GM21619 (cell line): ENCODE measurements around the gene DBN1.
A peak's percentile ranks its signal among the peaks of the same experiment; 100 is the strongest.

Source experiments
- ATAC-seq: cut with Tn5 transposase; IDR thresholded peaks from one replicate; pipeline ENCODE4 v1.9.1; 2021; ENCODE audit not compliant: unreplicated experiment

The DBN1 gene

GRCh38 chr5:177475563-177476427 is 2.4 kb upstream of the DBN1 start:
- ATAC-seq: no peak

- no peak for ATAC-seq
These were observed 1.6 kb upstream of the DBN1 start for GRCh38 chr5:177474846-177475562.

GRCh38 chr5:177474002-177474476 is 605 bp upstream of the DBN1 start:
- no peak for ATAC-seq

GRCh38 chr5:177472460-177473442 is 683 bp downstream of the DBN1 start:
- ATAC-seq: peak; percentile 49

GRCh38 chr5:177471610-177472356 is 1.7 kb downstream of the DBN1 start:
- ATAC-seq: no peak

GRCh38 chr5:177470759-177471536 is 2.5 kb downstream of the DBN1 start:
- ATAC-seq: no peak

DNA sequence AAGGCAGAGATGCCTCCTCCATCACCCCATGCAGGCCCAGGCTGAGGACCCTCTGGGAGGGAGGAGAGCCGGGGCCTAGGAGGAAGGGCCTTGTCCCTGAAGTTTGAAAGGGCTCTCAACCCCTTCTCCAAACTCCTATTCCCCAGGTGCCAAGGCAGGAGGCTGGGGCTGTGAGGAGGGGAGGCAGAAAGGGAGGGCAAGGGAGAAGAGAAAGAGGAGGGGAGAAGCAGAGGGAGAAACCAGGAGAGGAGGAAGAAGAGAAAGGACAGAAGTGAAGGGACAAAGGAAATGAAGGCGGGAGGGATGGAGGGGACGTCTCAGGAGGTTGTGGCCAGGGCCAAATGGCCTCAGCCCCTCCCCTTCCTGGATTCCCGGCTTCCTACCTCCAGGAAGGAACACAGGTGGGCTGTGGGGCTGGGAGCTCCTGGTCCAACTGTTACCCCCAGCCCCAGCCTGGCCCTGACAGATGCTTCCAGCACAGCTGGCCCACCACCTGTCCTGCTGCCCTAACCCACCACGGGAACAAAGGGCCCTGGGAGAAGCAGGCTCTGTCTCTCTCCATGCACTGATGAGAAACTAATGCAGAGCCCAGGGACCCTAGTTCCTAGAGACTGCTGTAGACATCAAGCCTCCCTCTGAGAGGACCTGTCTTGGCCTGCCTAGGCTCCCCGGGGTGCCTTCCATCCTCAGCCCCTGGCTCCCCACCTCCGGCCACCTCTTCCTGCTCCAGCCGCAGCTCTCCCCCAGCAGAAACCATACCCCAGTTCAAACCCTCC is 3.5 kb downstream of the DBN1 start:
- ATAC-seq: no peak

DNA sequence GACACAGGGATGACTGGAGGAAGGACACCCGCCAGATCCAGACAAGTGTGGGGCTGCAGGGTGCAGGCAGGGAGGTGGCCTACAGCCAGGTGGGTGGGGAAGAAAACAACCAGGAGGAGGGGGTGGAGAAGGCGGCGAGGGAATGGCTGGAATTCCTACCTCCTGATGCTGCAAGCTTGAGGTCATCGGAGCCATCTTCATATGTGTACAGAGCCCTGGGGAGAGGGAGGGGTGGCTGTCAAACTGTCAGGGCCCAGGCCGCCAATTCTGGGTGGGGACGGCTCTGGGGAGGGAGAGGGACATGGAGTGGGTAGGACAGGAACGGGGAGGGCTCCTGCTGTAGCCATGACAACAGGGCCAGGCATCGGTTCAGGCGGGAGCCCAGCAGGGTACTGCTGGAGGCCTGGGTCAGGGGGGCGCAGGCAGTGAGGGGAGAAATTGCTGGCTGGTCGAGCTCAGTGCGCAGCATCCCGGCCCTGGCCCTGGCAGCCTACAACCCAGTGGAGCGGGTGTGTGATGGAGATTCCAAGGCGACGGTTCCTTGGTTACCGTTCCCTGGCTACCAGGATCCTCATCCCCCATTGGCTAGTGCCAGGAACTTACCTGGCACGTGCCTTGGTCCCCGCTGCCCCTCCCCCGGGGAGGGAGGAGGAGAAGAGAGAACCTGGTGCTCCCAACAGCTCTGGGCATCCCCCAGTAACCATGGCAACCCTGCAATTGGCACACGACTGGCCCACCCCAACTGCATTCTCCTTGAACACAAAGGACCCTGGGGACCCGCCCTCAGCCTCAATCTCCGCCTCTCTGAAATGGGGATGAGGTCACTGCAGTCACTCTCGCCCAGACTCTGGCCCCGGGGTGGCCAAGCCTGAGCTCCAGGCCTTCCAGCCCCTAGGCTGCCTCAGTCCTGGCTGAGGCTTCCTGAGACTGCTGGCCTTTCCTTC is 4.5 kb downstream of the DBN1 start:
- ATAC-seq: no peak

GRCh38 chr5:177468329-177468684 is 5.1 kb downstream of the DBN1 start:
- no peak for ATAC-seq

- ATAC-seq: no peak
These were observed 6.0 kb downstream of the DBN1 start for GRCh38 chr5:177467436-177467835.

- no peak for ATAC-seq
These were observed 6.6 kb downstream of the DBN1 start for GRCh38 chr5:177466861-177467260.

DNA sequence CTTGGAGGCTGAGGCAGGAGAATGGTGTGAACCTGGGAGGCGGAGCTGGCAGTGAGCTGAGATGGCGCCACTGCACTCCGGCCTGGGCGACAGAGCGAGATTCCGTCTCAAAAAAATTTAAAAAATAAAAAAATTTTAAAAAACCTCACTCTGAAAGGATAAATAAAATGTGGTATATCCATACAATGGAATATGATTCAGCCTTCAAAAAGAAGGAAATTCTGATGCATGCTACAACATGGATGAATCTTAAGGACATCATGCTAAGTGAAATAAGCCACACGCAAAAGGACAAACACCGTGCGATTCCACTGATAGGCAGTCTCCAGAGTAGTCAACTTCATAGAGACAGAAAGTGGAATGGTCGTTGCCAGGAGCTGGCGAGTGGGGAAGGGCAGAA is 8.4 kb downstream of the DBN1 start:
- ATAC-seq: no peak

DNA sequence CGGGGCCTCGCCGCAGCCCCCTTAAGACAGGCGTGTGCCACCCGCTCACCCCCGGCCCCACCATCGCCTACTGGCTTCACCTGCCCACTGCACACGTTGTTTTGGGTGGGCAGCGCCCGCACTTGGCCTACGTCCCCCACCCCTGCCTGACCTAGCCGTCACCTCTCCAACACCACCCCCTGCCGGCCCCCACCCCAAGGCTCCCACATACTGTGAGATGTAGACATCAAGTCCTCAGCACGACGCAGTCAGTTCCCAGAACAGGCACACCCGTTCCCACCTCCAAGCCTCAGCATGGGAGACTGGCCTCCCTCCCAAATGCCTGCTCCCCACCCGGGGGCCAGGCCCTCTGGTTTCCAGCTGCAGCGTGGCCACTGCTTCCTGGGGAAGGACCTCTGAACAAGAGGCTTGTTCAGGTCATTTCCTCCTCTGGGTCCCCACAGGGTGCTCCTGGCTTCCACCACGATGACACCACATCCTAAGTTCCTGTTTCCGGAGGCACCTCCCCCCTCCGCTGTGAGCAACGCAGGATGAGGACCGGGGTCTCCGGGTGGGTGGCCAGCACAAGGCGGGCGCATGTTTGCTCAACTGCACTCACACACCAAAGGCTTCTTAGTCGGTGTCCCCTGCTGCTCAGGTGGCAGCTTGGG is 11.3 kb downstream of the DBN1 start:
- no peak for ATAC-seq

- no peak for ATAC-seq
These were observed 13.4 kb downstream of the DBN1 start for GRCh38 chr5:177459819-177460628.

- no peak for ATAC-seq
These were observed 14.1 kb downstream of the DBN1 start for GRCh38 chr5:177459357-177459756.

- ATAC-seq: no peak
These were observed 14.5 kb downstream of the DBN1 start for GRCh38 chr5:177458912-177459350.
